HG03460 (cell line): Measurements from ENCODE around the gene HS6ST2.

Experiments
- ATAC-seq: cut with Tn5 transposase; IDR thresholded peaks from one replicate; pipeline ENCODE4 v1.9.1; 2021; ENCODE audit not compliant: unreplicated experiment

HS6ST2 gene

DNA sequence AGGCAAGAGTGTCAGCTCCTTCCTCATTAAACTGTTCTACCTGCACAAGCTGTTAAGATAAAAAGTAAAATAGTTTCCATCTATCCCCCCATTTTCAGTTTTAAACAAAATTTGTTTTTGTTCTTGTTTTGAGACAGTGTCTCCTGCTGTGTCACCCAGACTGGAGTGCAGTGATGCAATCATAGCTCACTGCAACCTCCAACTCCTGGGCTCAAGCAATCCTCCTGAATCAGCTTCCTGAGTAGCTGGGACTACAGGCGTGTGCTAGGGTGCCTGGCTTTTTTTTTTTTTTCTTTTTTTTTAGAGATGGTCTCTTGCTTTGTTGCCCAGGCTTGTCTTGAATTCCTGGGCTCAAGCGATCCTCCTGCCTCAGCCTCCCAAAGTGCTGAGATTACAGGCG lies 105.4 kb downstream of the HS6ST2 start:
- no peak for ATAC-seq

DNA sequence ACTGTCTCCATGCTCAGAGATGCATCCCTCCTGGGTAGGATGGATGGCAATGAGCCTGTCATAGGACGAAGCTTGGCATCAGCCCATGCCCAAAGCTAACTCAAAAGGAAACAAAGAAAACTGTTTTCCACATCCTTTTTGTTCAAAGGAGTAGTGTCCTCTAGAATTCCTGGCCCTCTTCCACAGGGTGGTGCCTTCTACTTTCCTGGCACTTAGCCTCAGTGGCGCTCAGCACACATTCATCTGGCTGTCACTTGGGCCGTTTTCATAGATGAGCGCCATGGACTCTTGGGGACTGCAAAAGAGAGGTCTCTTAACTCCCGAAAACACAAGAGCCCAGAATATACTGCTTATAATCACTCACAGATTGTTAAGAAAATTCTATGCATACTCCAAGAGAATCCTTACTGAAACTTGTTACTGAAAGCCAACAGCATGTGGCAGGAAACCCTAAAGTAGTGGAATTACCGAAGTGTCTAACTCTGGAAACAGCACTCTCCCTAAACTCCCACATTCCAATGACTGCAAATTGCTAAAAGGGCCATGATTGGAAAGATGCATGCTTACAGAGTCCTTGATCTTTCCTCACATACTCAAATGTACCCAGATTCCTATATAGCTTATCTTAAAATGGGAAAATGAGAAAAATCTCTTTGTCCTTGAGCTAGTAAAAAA lies 110.0 kb downstream of the HS6ST2 start:
- no peak for ATAC-seq

- no peak for ATAC-seq
Measured at GRCh38 chrX:132843363-132843762, 115.1 kb downstream of the HS6ST2 start.

GRCh38 chrX:132842460-132843238 lies 115.8 kb downstream of the HS6ST2 start:
- no peak for ATAC-seq

DNA sequence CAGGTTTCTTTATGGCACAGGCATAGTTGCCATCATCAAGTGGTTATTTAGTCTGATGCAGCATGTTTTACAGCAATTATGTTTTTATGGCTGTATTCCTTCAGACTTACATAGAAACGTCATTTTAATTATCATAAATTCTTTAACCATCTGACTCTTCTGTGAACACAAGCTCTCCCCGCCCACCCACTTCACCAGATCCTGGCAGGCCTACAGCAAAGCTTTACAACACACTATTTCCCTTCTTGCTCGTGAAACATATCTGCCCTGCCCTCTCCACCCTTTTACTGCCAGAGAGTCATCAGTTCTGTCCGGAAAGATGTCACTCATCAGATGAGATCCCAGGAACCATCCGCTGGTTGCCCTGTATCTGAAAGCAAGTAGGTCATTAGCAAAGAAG lies 120.5 kb downstream of the HS6ST2 start:
- ATAC-seq: no peak

GRCh38 chrX:132837126-132837525 lies 121.3 kb downstream of the HS6ST2 start:
- no peak for ATAC-seq

- ATAC-seq: no peak
Measured at GRCh38 chrX:132836471-132836870, 122.0 kb downstream of the HS6ST2 start.

DNA sequence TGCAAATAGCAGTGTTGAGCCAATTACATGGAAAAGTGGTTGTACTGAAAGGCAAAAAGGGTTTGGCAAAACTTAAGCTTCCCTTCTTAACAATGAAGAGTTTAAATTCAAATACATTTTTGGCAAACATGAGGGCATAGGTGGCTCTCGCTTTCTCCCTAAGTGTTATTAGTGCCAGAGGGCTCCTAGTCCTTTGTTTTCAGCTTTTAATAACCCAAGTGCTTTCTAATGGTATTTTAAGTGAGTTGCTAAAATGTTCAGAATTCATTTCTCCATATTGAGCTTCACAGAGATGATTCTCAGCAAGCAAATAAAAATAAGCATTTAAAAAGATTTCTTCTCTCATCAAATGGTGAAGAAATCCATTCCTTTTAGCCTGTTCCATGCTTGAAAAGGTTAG lies 123.7 kb downstream of the HS6ST2 start:
- ATAC-seq: no peak

DNA sequence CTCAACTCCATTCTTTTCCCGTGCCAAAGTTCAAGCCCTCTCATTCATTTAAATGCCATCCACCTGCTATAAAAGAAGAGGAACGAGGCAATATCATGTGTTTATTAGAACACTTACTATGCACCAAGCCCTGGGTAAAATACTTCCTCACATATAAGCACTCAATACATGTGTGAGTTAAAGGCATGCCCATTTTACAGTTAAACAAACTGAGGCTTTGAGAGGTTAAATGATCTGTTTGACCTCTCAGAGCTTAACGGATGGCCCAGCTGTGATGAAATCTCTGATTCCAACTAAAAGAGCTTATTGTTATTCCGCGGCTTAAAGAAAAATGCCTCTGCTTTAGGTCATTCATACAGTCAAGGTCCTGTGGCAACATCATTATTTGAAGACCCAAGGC lies 124.3 kb downstream of the HS6ST2 start:
- ATAC-seq: no peak

- ATAC-seq: no peak
Measured at GRCh38 chrX:132833373-132833772, 125.1 kb downstream of the HS6ST2 start.

DNA sequence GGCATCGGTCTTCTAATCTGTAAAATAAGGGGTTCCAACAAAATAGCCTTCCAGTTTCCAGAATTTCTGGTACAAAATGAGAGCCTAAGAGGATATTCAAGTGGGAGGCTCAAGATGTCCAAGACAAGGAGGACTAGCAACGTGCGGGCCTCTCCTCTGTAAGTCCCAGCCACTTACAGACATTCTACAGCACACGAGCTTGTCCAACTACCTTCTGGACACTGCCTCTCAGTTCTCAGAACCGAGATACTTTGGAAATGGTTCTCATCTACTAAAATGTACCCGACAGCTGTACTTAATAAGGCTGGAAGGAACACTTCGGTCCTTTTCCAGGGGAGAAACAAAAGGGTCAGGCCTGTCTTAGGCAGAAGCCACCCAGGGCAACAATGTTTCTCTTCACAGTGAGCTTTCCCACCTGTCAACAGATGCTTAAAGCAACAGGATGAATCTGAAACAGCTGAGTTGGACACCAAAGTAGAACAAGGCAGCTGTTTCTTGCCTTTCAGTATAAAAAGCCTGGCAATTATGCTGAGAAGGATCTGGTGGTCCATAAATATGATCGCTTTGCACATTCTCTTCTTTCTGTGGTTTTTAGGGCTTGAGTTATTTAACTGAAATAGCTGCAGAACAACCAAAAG lies 127.0 kb downstream of the HS6ST2 start:
- no peak for ATAC-seq

DNA sequence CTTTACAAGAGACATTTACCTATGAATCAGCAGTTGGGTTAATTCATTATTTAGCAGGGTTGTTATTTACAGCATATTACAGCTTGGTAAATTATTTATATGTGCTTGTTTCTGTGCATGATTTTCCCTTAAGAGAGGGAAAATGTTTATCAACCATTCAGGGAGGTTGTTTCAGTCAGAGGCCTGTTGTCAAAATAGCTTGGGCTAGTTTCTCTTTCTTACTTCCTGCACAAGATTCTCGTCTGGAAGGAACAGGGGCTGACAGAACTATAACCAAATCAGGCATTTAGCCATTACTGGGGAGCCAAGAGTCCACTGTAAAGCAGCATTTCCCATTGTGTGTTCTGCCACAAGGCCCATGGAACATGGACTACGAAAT lies 135.8 kb downstream of the HS6ST2 start:
- ATAC-seq: peak; percentile 75

- no peak for ATAC-seq
Measured at GRCh38 chrX:132821974-132822633, 136.3 kb downstream of the HS6ST2 start.

- ATAC-seq: no peak
Measured at GRCh38 chrX:132820675-132821074, 137.8 kb downstream of the HS6ST2 start.

DNA sequence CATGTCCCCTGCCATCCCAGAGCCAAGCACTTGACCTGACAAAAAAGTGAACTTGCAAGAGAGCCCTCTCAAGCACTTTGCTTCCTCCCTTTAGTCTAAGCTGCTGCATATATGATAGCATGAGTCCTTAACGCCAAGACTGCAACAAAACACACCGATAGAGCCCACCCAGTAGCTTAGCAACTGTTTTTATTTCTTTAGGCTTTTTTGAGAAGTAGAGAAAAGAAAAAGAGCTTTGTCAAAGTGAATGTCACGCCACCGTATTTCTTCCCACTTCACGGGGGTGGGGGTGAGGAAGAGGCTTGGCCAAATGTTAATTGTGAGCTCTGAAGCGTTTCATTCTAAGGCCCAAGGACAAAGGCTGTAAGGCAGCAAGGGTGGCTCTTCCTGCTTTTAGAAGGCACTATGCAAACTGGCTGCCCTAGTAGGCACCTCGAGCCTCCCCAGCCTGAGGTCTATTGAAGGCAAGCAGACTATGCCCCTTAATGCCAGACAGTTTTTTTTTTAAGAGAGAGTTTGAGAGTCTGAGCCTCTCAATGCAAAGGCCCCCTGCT lies 138.6 kb downstream of the HS6ST2 start:
- no peak for ATAC-seq

DNA sequence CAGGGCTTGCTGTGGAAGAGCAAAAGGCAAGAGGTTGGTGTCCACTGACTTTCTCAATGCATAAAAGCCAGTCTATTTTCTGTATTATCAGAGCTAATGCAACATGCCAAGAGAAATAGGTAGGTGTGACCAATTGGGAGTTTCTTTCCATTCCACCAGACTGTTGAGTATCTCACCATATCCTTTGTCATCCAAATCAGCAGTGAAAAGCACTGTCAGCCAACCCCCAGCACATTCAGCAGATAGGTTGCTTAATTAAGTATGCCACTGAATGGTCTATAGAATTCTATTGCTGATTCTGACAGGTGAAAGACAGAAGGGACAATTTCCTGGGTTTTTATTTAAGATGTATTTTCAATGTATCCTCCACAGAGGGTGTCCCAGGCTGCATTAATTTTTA lies 139.8 kb downstream of the HS6ST2 start:
- no peak for ATAC-seq

DNA sequence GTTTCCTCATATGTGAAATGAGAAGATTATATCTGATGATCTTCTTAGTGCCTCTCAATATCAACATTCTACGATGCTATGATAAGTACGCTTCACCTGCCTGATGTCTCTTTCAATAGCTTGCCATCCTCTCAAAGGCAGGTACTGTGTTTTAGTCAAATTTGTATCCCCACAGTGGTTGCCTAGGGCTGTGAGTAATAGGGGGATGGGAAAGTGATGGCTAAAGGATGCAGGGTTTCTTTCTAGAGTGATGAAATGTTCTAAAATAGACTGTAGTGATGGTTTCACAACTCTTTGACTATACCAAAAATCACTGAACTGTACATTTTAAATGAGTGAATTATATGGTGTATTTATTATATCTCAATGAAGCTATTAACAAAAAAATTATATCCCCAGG lies 142.8 kb downstream of the HS6ST2 start:
- no peak for ATAC-seq

DNA sequence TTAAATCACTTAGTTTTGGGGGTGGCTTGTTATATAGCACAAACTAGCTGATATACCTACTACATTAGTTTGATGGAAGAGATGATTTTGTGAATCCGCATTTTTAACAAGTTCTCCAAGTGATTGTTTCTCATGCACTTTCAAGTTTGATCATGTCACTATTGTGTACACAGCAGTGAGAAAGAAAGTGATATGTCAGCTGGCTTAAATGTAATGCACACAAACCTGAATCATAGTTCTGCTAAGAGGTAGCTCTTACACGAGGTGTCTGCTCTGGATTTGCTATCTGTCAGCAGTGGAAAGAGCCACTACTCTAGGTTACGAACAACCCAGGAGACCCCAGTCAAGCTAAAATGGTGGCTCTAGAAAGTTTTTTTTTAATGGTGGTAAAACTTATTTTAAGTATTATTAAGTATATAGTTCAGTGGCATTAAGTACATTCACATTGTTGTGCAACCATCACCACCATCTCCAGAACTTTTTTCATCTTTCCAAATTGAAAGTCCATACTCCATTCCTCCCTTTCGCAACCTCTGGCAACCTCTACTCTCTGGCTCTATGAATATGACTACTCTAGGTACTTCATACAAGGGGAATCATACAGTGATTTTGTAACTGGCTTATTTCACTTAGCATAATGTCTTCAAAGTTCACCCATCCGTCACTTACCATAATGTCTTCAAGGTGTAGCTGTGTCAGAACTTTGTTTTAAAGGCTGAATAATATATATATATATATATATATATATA lies 147.3 kb downstream of the HS6ST2 start:
- no peak for ATAC-seq

- ATAC-seq: no peak
Measured at GRCh38 chrX:132810488-132810887, 147.9 kb downstream of the HS6ST2 start.

GRCh38 chrX:132809581-132809980 lies 148.8 kb downstream of the HS6ST2 start:
- ATAC-seq: no peak
